Stimulated activated naive CD8-positive, alpha-beta T cell treated with anti-CD3 and anti-CD28 coated beads, Interleukin-15, Interleukin-2, amounts not matched to agents 100 ng/mL and 50 ng/mL, for 24 hours (primary cell): ENCODE measurements around the gene XPC.

Experiments used
- H3K27ac Mint-ChIP-seq: one replicate; pipeline ENCODE4 v1.8.0; 2021; ENCODE audit warnings: mild to moderate bottlenecking, mixed read lengths
- H3K27me3 Mint-ChIP-seq: one replicate; pipeline ENCODE4 v1.8.0; 2021; ENCODE audit warnings: mixed read lengths
- H3K36me3 Mint-ChIP-seq: one replicate; pipeline ENCODE4 v1.8.0; 2021; ENCODE audit warnings: low read depth, mixed read lengths
- H3K4me1 Mint-ChIP-seq: one replicate; pipeline ENCODE4 v1.8.0; 2021; ENCODE audit warnings: low read depth, mixed read lengths
- H3K4me3 Mint-ChIP-seq: one replicate; pipeline ENCODE4 v1.8.0; 2021; ENCODE audit warnings: mild to moderate bottlenecking, mixed read lengths
- H3K9me3 Mint-ChIP-seq: one replicate; pipeline ENCODE4 v1.8.0; 2021; ENCODE audit warnings: mixed read lengths

The XPC gene

GRCh38 chr3:14169435-14169834 lies 9.0 kb downstream of the XPC start:
- Mint-ChIP-seq H3K27ac (no peak overlapping the region), H3K27me3 (no peaks in the 10 kb centered on the region), H3K9me3 (no peaks in the 10 kb centered on the region), H3K36me3 (peaks cover 84% of the 10 kb centered on the region), H3K4me3 (no peak overlapping the region), H3K4me1 (peaks cover 25% of the 10 kb centered on the region)

GRCh38 chr3:14166877-14167603 lies 11.4 kb downstream of the XPC start:
- no peak overlapping the region for H3K27ac Mint-ChIP-seq
- no peaks in the 10 kb centered on the region for H3K27me3 Mint-ChIP-seq
- H3K36me3 Mint-ChIP-seq, result peaks cover 95% of the 10 kb centered on the region
- H3K9me3 Mint-ChIP-seq, result peaks cover 6% of the 10 kb centered on the region
- peaks cover 12% of the 10 kb centered on the region for H3K4me1 Mint-ChIP-seq
- no peak overlapping the region for H3K4me3 Mint-ChIP-seq

- Mint-ChIP-seq H3K4me3 (no peak overlapping the region), H3K27ac (no peak overlapping the region)
Observed at GRCh38 chr3:14162178-14162577, 16.2 kb downstream of the XPC start.

GRCh38 chr3:14161282-14161681 lies 17.1 kb downstream of the XPC start:
- no peak overlapping the region for H3K27ac Mint-ChIP-seq
- no peak overlapping the region for H3K4me3 Mint-ChIP-seq
- peaks cover 93% of the 10 kb centered on the region for H3K36me3 Mint-ChIP-seq
- peaks cover 12% of the 10 kb centered on the region for H3K9me3 Mint-ChIP-seq
- H3K27me3 Mint-ChIP-seq, result no peaks in the 10 kb centered on the region
- no peaks in the 10 kb centered on the region for H3K4me1 Mint-ChIP-seq

More at GRCh38 chr3:14162178-14162577, 16.2 kb downstream of the XPC start:
- Mint-ChIP-seq H3K27me3 (no peaks in the 10 kb centered on the region), H3K36me3 (peaks cover 99% of the 10 kb centered on the region), H3K9me3 (peaks cover 12% of the 10 kb centered on the region), H3K4me1 (no peaks in the 10 kb centered on the region)

- H3K36me3 Mint-ChIP-seq, result peaks cover 83% of the 10 kb centered on the region
- H3K27me3 Mint-ChIP-seq, result no peaks in the 10 kb centered on the region
- H3K9me3 Mint-ChIP-seq, result peaks cover 12% of the 10 kb centered on the region
- no peak overlapping the region for H3K4me3 Mint-ChIP-seq
- H3K4me1 Mint-ChIP-seq, result peaks cover 5% of the 10 kb centered on the region
- H3K27ac Mint-ChIP-seq, result no peak overlapping the region
Observed at GRCh38 chr3:14159426-14159825, 19.0 kb downstream of the XPC start.

GRCh38 chr3:14158370-14158769 lies 20.0 kb downstream of the XPC start:
- Mint-ChIP-seq H3K4me1 (peaks cover 5% of the 10 kb centered on the region), H3K27me3 (no peaks in the 10 kb centered on the region), H3K27ac (no peak overlapping the region), H3K36me3 (peaks cover 80% of the 10 kb centered on the region), H3K4me3 (no peak overlapping the region), H3K9me3 (peaks cover 12% of the 10 kb centered on the region)

- no peak overlapping the region for H3K4me3 Mint-ChIP-seq
- no peaks in the 10 kb centered on the region for H3K27me3 Mint-ChIP-seq
- H3K27ac Mint-ChIP-seq, result no peak overlapping the region
- H3K36me3 Mint-ChIP-seq, result peaks cover 76% of the 10 kb centered on the region
- H3K4me1 Mint-ChIP-seq, result peaks cover 5% of the 10 kb centered on the region
- peaks cover 12% of the 10 kb centered on the region for H3K9me3 Mint-ChIP-seq
Observed at GRCh38 chr3:14157951-14158350, 20.4 kb downstream of the XPC start.

GRCh38 chr3:14156843-14157561 lies 21.4 kb downstream of the XPC start:
- Mint-ChIP-seq H3K4me3 (no peak overlapping the region), H3K36me3 (peaks cover 72% of the 10 kb centered on the region), H3K9me3 (peaks cover 5% of the 10 kb centered on the region), H3K27me3 (no peaks in the 10 kb centered on the region), H3K4me1 (peaks cover 5% of the 10 kb centered on the region), H3K27ac (no peak overlapping the region)

- Mint-ChIP-seq H3K9me3 (no peaks in the 10 kb centered on the region), H3K4me1 (peaks cover 5% of the 10 kb centered on the region), H3K4me3 (no peak overlapping the region), H3K27me3 (no peaks in the 10 kb centered on the region), H3K36me3 (peaks cover 64% of the 10 kb centered on the region), H3K27ac (peak overlapping the region; percentile 6)
Observed at GRCh38 chr3:14156201-14156600, 22.2 kb downstream of the XPC start.

GRCh38 chr3:14154895-14155440 lies 23.4 kb downstream of the XPC start:
- no peak overlapping the region for H3K27ac Mint-ChIP-seq
- no peaks in the 10 kb centered on the region for H3K27me3 Mint-ChIP-seq
- H3K9me3 Mint-ChIP-seq, result no peaks in the 10 kb centered on the region
- no peak overlapping the region for H3K4me3 Mint-ChIP-seq
- peaks cover 55% of the 10 kb centered on the region for H3K36me3 Mint-ChIP-seq
- peaks cover 5% of the 10 kb centered on the region for H3K4me1 Mint-ChIP-seq

- no peak overlapping the region for H3K4me3 Mint-ChIP-seq
- peak overlapping the region; percentile 29 for H3K27ac Mint-ChIP-seq
- H3K4me1 Mint-ChIP-seq, result peaks cover 5% of the 10 kb centered on the region
- peaks cover 48% of the 10 kb centered on the region for H3K36me3 Mint-ChIP-seq
- H3K9me3 Mint-ChIP-seq, result no peaks in the 10 kb centered on the region
- H3K27me3 Mint-ChIP-seq, result no peaks in the 10 kb centered on the region
Observed at GRCh38 chr3:14154276-14154675, 24.1 kb downstream of the XPC start.

- Mint-ChIP-seq H3K27ac (no peak overlapping the region), H3K9me3 (no peaks in the 10 kb centered on the region), H3K36me3 (peaks cover 42% of the 10 kb centered on the region), H3K4me3 (no peak overlapping the region), H3K27me3 (no peaks in the 10 kb centered on the region), H3K4me1 (peaks cover 5% of the 10 kb centered on the region)
Observed at GRCh38 chr3:14153663-14154062, 24.7 kb downstream of the XPC start.

- no peak overlapping the region for H3K27ac Mint-ChIP-seq
Observed at GRCh38 chr3:14152963-14153355, 25.4 kb downstream of the XPC start.

GRCh38 chr3:14152233-14152962 lies 26.0 kb downstream of the XPC start:
- Mint-ChIP-seq H3K27me3 (no peaks in the 10 kb centered on the region), H3K9me3 (no peaks in the 10 kb centered on the region), H3K4me3 (no peak overlapping the region), H3K27ac (no peak overlapping the region), H3K4me1 (peaks cover 5% of the 10 kb centered on the region), H3K36me3 (peaks cover 33% of the 10 kb centered on the region)

More at GRCh38 chr3:14152963-14153355, 25.4 kb downstream of the XPC start:
- H3K9me3 Mint-ChIP-seq, result no peaks in the 10 kb centered on the region
- H3K4me1 Mint-ChIP-seq, result peaks cover 5% of the 10 kb centered on the region
- H3K36me3 Mint-ChIP-seq, result peaks cover 36% of the 10 kb centered on the region
- H3K4me3 Mint-ChIP-seq, result no peak overlapping the region
- H3K27me3 Mint-ChIP-seq, result no peaks in the 10 kb centered on the region
